ENCODE data around the gene CDYL2. TPM values are rescaled to one million over a fixed set of nuclear protein-coding genes. Genes with fewer than 3 reads are reported as not detected.

CDYL2 gene
- total RNA-seq, 1 donor from 2014 or later, result 3.0 TPM

- Mint-ChIP-seq H3K4me1 (no peaks in the 10 kb centered on the region), H3K4me3 (no peak overlapping the region), H3K27me3 (ENCODE audit: low read depth) (peaks cover 5% of the 10 kb centered on the region), H3K27ac (no peak overlapping the region), H3K9me3 (peaks cover 16% of the 10 kb centered on the region), H3K36me3 (no peaks in the 10 kb centered on the region)
- TF ChIP-seq CTCF (IDR thresholded peaks at IDR 0.05; ENCODE audit: unreplicated experiment), result no peak
- DNase-seq (ENCODE audit: low spot score in 2 of 2, unreplicated experiment in 2 of 2), result no peak
Observed at GRCh38 chr16:80587071-80587470, 217.3 kb downstream of the CDYL2 start.

- Mint-ChIP-seq H3K27me3 (ENCODE audit: low read depth) (peaks cover 5% of the 10 kb centered on the region), H3K36me3 (no peaks in the 10 kb centered on the region), H3K4me3 (no peak overlapping the region), H3K4me1 (no peaks in the 10 kb centered on the region), H3K9me3 (peaks cover 14% of the 10 kb centered on the region), H3K27ac (no peak overlapping the region)
- no peak for TF ChIP-seq CTCF (IDR thresholded peaks at IDR 0.05; ENCODE audit: unreplicated experiment)
- DNase-seq (ENCODE audit: low spot score in 2 of 2, unreplicated experiment in 2 of 2), result no peak
Observed at GRCh38 chr16:80586476-80586875, 217.9 kb downstream of the CDYL2 start.

GRCh38 chr16:80585764-80586163, 218.6 kb downstream of the CDYL2 start:
- no peak for DNase-seq (ENCODE audit: low spot score in 2 of 2, unreplicated experiment in 2 of 2)
- H3K9me3 Mint-ChIP-seq, result peaks cover 14% of the 10 kb centered on the region
- H3K36me3 Mint-ChIP-seq, result no peaks in the 10 kb centered on the region
- peaks cover 8% of the 10 kb centered on the region for H3K27me3 Mint-ChIP-seq (ENCODE audit: low read depth)
- no peak overlapping the region for H3K27ac Mint-ChIP-seq
- no peak overlapping the region for H3K4me3 Mint-ChIP-seq
- no peaks in the 10 kb centered on the region for H3K4me1 Mint-ChIP-seq
- TF ChIP-seq CTCF (IDR thresholded peaks at IDR 0.05; ENCODE audit: unreplicated experiment), result no peak

GRCh38 chr16:80583466-80583865, 220.9 kb downstream of the CDYL2 start:
- Mint-ChIP-seq H3K27me3 (ENCODE audit: low read depth) (peaks cover 6% of the 10 kb centered on the region), H3K27ac (no peak overlapping the region), H3K4me3 (no peak overlapping the region), H3K9me3 (peaks cover 21% of the 10 kb centered on the region), H3K4me1 (no peaks in the 10 kb centered on the region), H3K36me3 (no peaks in the 10 kb centered on the region)
- no peak for TF ChIP-seq CTCF (IDR thresholded peaks at IDR 0.05; ENCODE audit: unreplicated experiment)
- no peak for DNase-seq (ENCODE audit: low spot score in 2 of 2, unreplicated experiment in 2 of 2)

- TF ChIP-seq CTCF (IDR thresholded peaks at IDR 0.05; ENCODE audit: unreplicated experiment), result no peak
- peaks cover 2% of the 10 kb centered on the region for H3K27me3 Mint-ChIP-seq (ENCODE audit: low read depth)
- no peak for DNase-seq (ENCODE audit: low spot score in 2 of 2, unreplicated experiment in 2 of 2)
- H3K4me1 Mint-ChIP-seq, result no peaks in the 10 kb centered on the region
- no peak overlapping the region for H3K27ac Mint-ChIP-seq
- H3K9me3 Mint-ChIP-seq, result peaks cover 21% of the 10 kb centered on the region
- no peak overlapping the region for H3K4me3 Mint-ChIP-seq
- no peaks in the 10 kb centered on the region for H3K36me3 Mint-ChIP-seq
Observed at GRCh38 chr16:80580109-80580832, 224.1 kb downstream of the CDYL2 start.
